ENCODE measurements around the gene CDKN2C. TPM values are rescaled to one million over a fixed set of nuclear protein-coding genes. Genes with fewer than 3 reads are reported as not detected.
A peak's percentile ranks its signal among the peaks of the same experiment; 100 is the strongest.

CDKN2C gene
- total RNA-seq, 4 donors from 2014 or later: 3.9 to 16.3 (median 6.3) TPM

DNA sequence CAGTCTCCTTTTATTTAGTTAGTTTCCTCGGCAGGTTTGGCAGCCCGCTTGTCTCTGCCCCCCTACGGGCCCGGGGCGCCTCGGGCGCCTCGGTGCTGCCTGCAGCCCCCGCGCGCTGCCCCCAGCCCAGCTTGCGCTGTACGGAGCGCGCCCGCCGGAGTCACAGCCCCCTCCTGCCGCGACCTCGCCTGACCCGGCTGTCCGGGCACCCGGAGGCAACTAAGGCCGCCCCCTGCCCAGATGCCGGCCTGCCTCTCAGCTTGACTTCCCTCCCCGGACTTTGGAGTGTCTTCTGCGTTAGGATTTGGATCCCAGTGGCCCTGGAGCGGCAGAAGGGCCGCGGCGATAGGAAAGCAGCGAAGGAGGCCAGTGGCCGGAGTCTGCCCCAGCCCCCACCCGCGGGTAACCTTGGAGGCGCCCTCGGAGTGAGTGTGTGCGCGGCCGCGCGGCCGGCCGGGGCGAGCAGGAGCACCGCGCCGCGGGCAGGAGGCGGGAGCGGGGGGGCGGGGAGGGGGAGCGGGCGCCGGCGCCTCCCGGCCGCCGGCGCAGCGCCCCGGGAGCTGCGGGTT is 7.6 kb downstream of the CDKN2C start:
- H3K27ac ChIP-seq: peak overlapping the region; percentile 92 to 100 (median 98)
- intact Hi-C loops (cut with DNase I; ENCODE audit: low total_unique reads): loop anchor here (1.0 to 10.0 kb wide), 3 partner anchors 17 to 897 kb away; partner anchors contain the start of genes FAF1 and NRDC
- in situ Hi-C loops (cut with MboI; ENCODE audit: low sequenced_read_pairs in 4 of 4): no loop called here

DNA sequence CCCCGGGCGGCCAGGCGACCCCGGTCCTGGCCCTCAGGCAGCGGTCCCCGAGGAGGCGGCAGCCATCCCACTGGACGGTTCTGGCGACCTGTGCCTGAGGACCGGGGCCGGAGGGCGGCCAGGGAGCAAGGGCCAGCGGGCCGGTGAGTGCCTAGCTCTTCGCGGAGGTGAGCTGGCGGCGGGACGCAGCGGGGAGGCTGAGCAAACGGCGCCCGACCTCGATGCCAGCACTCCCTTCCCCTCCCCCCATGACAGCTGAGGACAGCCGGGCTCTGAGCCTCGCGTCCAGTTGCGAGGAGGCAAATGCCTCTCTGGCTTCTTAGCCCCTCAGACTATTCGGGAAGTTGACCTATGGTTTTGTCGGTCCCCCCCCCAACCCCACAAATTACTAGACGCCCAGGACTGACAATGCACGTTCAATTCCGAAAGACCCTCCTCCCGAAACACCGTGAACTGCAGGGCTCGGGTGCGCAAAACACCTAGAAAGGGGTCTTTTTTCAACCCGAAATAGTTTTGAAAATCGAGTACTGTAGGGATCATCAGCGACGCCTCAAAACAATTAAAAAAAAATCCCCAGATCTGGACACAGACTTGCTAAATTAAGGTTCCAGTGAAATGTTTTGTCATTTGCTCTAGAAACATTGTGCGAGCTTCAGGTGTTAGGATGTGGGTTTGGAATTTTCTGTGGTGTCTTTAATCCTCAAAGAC is 8.3 kb downstream of the CDKN2C start:
- ATAC-seq (peak; percentile 79 to 82), DNase-seq (peak; percentile 71 to 84)
- Histone ChIP-seq H3K27ac (peak overlapping the region; percentile 92 to 100 (median 98)), H3K4me3 (peak overlapping the region; percentile 73 to 94 (median 88)), H3K4me1 (peaks cover 11 to 25% of the 10 kb centered on the region in 2 donors), H3K27me3 (no peaks in the 10 kb centered on the region), H3K36me3 (no peaks in the 10 kb centered on the region), H3K9me3 (no peaks in the 10 kb centered on the region)
- intact Hi-C loops (cut with DNase I; ENCODE audit: low total_unique reads): loop anchor here (1.0 to 10.0 kb wide), 3 partner anchors 18 to 897 kb away; partner anchors contain the start of genes FAF1 and NRDC
- TF ChIP-seq, protein P1, sequence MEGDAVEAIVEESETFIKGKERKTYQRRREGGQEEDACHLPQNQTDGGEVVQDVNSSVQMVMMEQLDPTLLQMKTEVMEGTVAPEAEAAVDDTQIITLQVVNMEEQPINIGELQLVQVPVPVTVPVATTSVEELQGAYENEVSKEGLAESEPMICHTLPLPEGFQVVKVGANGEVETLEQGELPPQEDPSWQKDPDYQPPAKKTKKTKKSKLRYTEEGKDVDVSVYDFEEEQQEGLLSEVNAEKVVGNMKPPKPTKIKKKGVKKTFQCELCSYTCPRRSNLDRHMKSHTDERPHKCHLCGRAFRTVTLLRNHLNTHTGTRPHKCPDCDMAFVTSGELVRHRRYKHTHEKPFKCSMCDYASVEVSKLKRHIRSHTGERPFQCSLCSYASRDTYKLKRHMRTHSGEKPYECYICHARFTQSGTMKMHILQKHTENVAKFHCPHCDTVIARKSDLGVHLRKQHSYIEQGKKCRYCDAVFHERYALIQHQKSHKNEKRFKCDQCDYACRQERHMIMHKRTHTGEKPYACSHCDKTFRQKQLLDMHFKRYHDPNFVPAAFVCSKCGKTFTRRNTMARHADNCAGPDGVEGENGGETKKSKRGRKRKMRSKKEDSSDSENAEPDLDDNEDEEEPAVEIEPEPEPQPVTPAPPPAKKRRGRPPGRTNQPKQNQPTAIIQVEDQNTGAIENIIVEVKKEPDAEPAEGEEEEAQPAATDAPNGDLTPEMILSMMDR (IDR thresholded peaks at IDR 0.05 in 4 of 5, conservative IDR thresholded peaks at IDR 0.05 in 1 of 5): no peak
- peak; percentile 51 to 58 for TF ChIP-seq POLR2A (IDR thresholded peaks at IDR 0.05)
- in situ Hi-C loops (cut with MboI; ENCODE audit: low sequenced_read_pairs in 4 of 4): no loop called here

More for the DNA sequence above, 7.6 kb downstream of the CDKN2C start:
- Histone ChIP-seq H3K27me3 (no peaks in the 10 kb centered on the region), H3K4me3 (peak overlapping the region; percentile 73 to 94 (median 88)), H3K4me1 (peaks cover 17 to 31% of the 10 kb centered on the region in 2 donors), H3K36me3 (no peaks in the 10 kb centered on the region), H3K9me3 (no peaks in the 10 kb centered on the region)
- TF ChIP-seq, protein P1 (IDR thresholded peaks at IDR 0.05 in 4 of 5, conservative IDR thresholded peaks at IDR 0.05 in 1 of 5): no peak
- TF ChIP-seq POLR2A (IDR thresholded peaks at IDR 0.05): no peak
- DNase-seq (peak; percentile 60 to 83), ATAC-seq (peak; percentile 82 to 84)

DNA sequence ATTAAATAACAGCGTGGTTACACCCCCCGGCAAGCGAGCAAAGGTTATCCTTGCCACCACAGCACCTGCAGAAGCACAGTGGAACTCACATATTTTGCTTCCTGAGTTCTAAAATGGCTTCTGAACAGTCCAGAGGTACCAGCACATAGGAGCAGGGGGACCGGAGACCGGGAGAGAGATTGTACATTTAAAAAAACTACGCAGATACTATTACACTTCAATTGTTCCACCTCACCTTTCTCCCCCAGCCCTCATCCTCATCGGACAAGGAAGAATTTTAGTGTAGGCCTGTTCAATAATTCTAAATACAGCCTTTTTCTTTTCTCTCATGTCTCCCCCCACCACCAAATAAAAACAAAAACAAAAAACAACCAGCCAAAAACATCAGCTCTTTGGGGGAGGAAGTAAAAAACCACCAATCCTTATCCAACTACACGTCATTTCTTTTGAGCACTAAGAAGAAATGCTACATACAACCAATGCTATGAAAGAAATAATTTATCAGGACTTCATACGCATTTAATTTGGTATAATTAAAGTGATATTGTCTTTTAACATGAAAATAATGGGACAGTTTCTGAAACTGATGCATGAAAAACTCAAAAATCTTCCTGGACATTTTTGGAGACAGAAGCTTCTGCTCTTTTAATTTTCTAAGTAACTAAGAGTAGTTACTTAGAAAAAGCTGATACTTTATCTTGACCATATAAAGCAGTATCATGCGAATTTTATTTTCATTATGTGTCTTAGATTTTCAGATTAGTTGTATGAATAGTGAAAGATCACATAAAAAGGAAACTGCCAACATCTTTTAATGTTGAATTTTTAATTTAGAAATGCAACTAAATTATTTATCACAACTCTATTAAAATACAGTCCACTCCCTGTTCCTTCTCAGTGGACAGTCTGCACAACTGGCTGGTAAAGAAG is 9.1 kb downstream of the CDKN2C start:
- peak overlapping the region; percentile 92 to 100 (median 98) for H3K27ac ChIP-seq
- no peak for TF ChIP-seq POLR2A (IDR thresholded peaks at IDR 0.05)
- TF ChIP-seq, protein P1 (IDR thresholded peaks at IDR 0.05 in 4 of 5, conservative IDR thresholded peaks at IDR 0.05 in 1 of 5): no peak
- intact Hi-C loops (cut with DNase I; ENCODE audit: low total_unique reads): loop anchor here (1.0 to 10.0 kb wide), 3 partner anchors 19 to 896 kb away; partner anchors contain the start of genes FAF1 and NRDC
- ATAC-seq (peak; percentile 24 to 48), DNase-seq (peak in 1 of 2 donors; percentile 27)
- no peaks in the 10 kb centered on the region for H3K27me3 ChIP-seq
- H3K9me3 ChIP-seq: no peaks in the 10 kb centered on the region
- in situ Hi-C loops (cut with MboI; ENCODE audit: low sequenced_read_pairs in 4 of 4): no loop called here
- peaks cover 11 to 24% of the 10 kb centered on the region in 2 donors for H3K4me1 ChIP-seq
- no peaks in the 10 kb centered on the region for H3K36me3 ChIP-seq
- H3K4me3 ChIP-seq: peak overlapping the region; percentile 73 to 94 (median 88)

DNA sequence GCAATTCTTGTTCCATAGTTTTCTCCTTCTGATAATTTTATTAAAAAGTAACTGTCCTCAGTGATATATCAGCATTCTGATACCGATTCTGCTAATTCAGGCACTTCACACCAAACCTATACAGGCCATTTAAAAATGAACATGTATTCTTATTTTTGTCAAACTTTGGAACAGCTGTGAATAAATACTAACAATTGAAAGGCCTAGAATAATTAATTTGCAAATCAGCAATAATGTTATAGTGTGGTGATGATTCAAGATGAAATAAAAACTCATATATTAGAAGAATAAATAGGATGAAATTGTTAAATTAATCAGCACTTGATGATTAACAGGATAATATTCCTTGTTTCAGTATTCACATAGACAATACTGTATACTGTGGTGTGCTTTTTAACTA is 9.9 kb downstream of the CDKN2C start:
- Histone ChIP-seq H3K4me3 (peak overlapping the region in 2 of 4 donors; percentile 0 to 89), H3K27ac (peak overlapping the region; percentile 92 to 100 (median 98)), H3K36me3 (no peaks in the 10 kb centered on the region), H3K4me1 (peaks cover 11 to 24% of the 10 kb centered on the region in 2 donors), H3K27me3 (no peaks in the 10 kb centered on the region), H3K9me3 (no peaks in the 10 kb centered on the region)
- ATAC-seq (no peak), DNase-seq (no peak)
- in situ Hi-C loops (cut with MboI; ENCODE audit: low sequenced_read_pairs in 4 of 4) (no loop called here), intact Hi-C loops (cut with DNase I; ENCODE audit: low total_unique reads) (loop anchor here (10.0 kb wide), 1 partner anchor 895 kb away; the partner anchor contains the start of gene NRDC)
- TF ChIP-seq, protein P1 (IDR thresholded peaks at IDR 0.05 in 4 of 5, conservative IDR thresholded peaks at IDR 0.05 in 1 of 5): no peak
- TF ChIP-seq POLR2A (IDR thresholded peaks at IDR 0.05): no peak
